ENCODE data around the gene KCNN1. TPM values are rescaled to one million over a fixed set of nuclear protein-coding genes. Genes with fewer than 3 reads are reported as not detected.

The KCNN1 gene
- total RNA-seq, 1 experiment from 2014 or later: 0.90 TPM

- Histone ChIP-seq H3K9me3 (ENCODE audit: control insufficient read depth, insufficient read depth, low read depth, low read length) (no peaks in the 10 kb centered on the region), H3K4me1 (ENCODE audit: control insufficient read depth, insufficient read depth, low read length) (no peaks in the 10 kb centered on the region), H3K4me3 (ENCODE audit: low read depth in 2 of 2, low read length in 2 of 2) (no peak overlapping the region), H3K27me3 (ENCODE audit: control insufficient read depth, insufficient read depth, low read length) (no peaks in the 10 kb centered on the region), H3K27ac (ENCODE audit: low read length) (no peak overlapping the region), H3K36me3 (ENCODE audit: control insufficient read depth, insufficient read depth, low read length) (no peaks in the 10 kb centered on the region)
- no peak for DNase-seq (ENCODE audit: low read depth, low spot score)
- CTCF ChIA-PET: no interaction called here
- BruUV-seq (replicated peaks): no TSS peak
- intact Hi-C loops (cut with micrococcal nuclease; ENCODE audit: unreplicated experiment) (no loop called here), in situ Hi-C loops (cut with HindIII; ENCODE audit: low pct_unique_long_range_greater_than_20kb, low sequenced_read_pairs) (no loop called here)
- TF ChIP-seq POLR2AphosphoS5 (IDR thresholded peaks at IDR 0.05; ENCODE audit: low read depth, low read length) (no peak), CTCF (IDR thresholded peaks at IDR 0.05) (no peak), TCF7L2 (IDR thresholded peaks at IDR 0.05; ENCODE audit: low read depth, low read length) (no peak), SIN3A (IDR thresholded peaks at IDR 0.05; ENCODE audit: borderline replicate concordance, insufficient read depth, low read depth, low read length) (no peak)
- TF ChIP-seq, protein P1, sequence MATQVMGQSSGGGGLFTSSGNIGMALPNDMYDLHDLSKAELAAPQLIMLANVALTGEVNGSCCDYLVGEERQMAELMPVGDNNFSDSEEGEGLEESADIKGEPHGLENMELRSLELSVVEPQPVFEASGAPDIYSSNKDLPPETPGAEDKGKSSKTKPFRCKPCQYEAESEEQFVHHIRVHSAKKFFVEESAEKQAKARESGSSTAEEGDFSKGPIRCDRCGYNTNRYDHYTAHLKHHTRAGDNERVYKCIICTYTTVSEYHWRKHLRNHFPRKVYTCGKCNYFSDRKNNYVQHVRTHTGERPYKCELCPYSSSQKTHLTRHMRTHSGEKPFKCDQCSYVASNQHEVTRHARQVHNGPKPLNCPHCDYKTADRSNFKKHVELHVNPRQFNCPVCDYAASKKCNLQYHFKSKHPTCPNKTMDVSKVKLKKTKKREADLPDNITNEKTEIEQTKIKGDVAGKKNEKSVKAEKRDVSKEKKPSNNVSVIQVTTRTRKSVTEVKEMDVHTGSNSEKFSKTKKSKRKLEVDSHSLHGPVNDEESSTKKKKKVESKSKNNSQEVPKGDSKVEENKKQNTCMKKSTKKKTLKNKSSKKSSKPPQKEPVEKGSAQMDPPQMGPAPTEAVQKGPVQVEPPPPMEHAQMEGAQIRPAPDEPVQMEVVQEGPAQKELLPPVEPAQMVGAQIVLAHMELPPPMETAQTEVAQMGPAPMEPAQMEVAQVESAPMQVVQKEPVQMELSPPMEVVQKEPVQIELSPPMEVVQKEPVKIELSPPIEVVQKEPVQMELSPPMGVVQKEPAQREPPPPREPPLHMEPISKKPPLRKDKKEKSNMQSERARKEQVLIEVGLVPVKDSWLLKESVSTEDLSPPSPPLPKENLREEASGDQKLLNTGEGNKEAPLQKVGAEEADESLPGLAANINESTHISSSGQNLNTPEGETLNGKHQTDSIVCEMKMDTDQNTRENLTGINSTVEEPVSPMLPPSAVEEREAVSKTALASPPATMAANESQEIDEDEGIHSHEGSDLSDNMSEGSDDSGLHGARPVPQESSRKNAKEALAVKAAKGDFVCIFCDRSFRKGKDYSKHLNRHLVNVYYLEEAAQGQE (IDR thresholded peaks at IDR 0.05; ENCODE audit: insufficient read depth in 1 of 2, low read depth in 2 of 2, low read length in 1 of 2): no peak
- POLR2A ChIA-PET: no interaction called here
- no peak for ATAC-seq
Observed at GRCh38 chr19:17972230-17972629, 5.3 kb downstream of the KCNN1 start.

DNA sequence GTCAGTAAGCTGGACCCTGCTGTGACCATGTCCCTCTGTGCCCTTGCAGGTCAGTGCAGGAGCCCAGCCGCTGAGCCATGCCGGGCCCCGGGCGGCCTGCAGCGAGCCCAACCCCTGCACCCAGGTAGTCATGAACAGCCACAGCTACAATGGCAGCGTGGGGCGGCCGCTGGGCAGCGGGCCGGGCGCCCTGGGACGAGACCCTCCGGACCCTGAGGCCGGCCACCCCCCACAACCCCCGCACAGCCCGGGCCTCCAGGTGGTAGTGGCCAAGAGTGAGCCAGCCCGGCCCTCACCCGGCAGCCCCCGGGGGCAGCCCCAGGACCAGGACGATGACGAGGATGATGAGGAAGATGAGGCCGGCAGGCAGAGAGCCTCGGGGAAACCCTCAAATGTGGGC lies 6.9 kb downstream of the KCNN1 start:
- DNase-seq (ENCODE audit: low read depth, low spot score): no peak
- Histone ChIP-seq H3K9me3 (ENCODE audit: control insufficient read depth, insufficient read depth, low read depth, low read length) (no peaks in the 10 kb centered on the region), H3K27me3 (ENCODE audit: control insufficient read depth, insufficient read depth, low read length) (no peaks in the 10 kb centered on the region), H3K4me3 (ENCODE audit: low read depth in 2 of 2, low read length in 2 of 2) (no peak overlapping the region), H3K27ac (ENCODE audit: low read length) (no peak overlapping the region), H3K36me3 (ENCODE audit: control insufficient read depth, insufficient read depth, low read length) (no peaks in the 10 kb centered on the region), H3K4me1 (ENCODE audit: control insufficient read depth, insufficient read depth, low read length) (no peaks in the 10 kb centered on the region)
- POLR2A ChIA-PET: no interaction called here
- in situ Hi-C loops (cut with HindIII; ENCODE audit: low pct_unique_long_range_greater_than_20kb, low sequenced_read_pairs): no loop called here
- intact Hi-C loops (cut with micrococcal nuclease; ENCODE audit: unreplicated experiment): no loop called here
- ATAC-seq: no peak
- CTCF ChIA-PET: interaction anchor here (0.6 kb wide), 1 partner anchor 97 kb away, joined by 3 read pairs; no protein-coding TSS in a partner anchor
- TF ChIP-seq TCF7L2 (IDR thresholded peaks at IDR 0.05; ENCODE audit: low read depth, low read length) (no peak), SIN3A (IDR thresholded peaks at IDR 0.05; ENCODE audit: borderline replicate concordance, insufficient read depth, low read depth, low read length) (no peak), CTCF (IDR thresholded peaks at IDR 0.05) (no peak), POLR2AphosphoS5 (IDR thresholded peaks at IDR 0.05; ENCODE audit: low read depth, low read length) (no peak)
- TF ChIP-seq, protein P1 (IDR thresholded peaks at IDR 0.05; ENCODE audit: insufficient read depth in 1 of 2, low read depth in 2 of 2, low read length in 1 of 2): no peak
- BruUV-seq (replicated peaks): no TSS peak

All from Panc1 (cell line).